Measurements from ENCODE around the gene HSPB9. TPM values are rescaled to one million over a fixed set of nuclear protein-coding genes. Genes with fewer than 3 reads are reported as not detected.

HSPB9 gene
- total RNA-seq, 1 experiment from 2014 or later, result 0.15 TPM

DNA sequence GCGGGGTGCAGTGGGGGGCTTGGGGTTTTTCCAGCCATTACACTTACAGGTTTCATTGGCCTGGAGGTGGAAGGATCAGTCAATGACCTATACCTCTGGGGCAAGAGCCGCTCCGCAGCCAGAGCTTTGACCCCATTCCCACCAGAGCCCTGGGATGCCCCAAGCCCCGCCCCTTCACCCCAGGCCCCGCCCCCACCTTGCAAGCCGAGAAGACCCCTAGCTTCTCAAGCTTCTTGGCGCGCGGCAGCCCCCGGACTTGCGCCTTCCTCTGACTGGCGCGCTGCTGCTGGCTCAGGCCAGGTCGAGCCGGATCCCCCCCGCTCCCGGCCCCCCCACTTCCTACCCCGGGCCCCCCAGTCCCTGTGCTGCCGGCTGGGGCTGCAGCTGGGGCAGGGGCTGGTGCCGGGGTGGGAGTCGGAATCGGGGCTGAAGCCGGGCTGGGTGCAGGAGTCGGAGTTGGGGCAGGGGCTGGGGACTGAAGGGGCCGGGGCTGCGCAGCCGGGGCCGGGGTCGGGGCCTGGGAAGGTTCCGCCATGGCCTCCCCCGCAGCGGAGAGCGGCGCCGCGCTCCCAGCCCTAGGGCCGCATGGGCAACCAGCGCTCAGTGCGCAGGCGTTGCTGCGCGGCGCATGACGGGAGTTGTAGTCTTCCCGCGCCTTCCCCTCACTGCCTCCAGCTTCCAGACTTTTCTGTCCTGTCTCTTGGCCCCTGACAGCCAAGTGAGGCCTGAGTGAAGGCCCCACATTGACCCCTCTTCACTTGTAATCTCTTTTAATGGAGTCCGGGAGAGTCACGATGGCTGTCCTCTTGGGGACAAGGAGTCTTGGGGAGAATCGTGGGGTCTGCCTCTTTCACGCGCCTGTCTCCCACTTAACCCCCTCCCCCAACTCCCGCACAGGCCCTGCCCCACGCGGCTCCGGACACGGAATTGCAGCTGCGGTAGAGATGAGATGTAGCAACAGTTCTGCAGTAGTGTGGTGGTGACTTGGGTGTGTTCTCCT is 1.5 kb upstream of the HSPB9 start, which contains the start of gene KAT2A:
Gene KAT2A, minus strand, starts transcription at position 598 of the 1,000 bp plus-strand sequence. Its CDS starts 63 bp downstream, at position 535.
- DNase-seq, result peak; percentile 93
- Histone ChIP-seq H4K8ac (replicated peaks; ENCODE audit: insufficient read length, low read depth, low read length) (no peak within 1 kb of the TSS), H3K14ac (ENCODE audit: insufficient read depth, low read length) (no peak within 1 kb of the TSS), H3K4ac (ENCODE audit: low read depth, low read length) (no peak within 1 kb of the TSS), H2BK15ac (ENCODE audit: low read depth, low read length) (no peak within 1 kb of the TSS), H2AK5ac (ENCODE audit: insufficient read length, low read length) (no peak within 1 kb of the TSS), H3K79me2 (ENCODE audit: insufficient read depth, low read length) (no peaks in the 10 kb centered on the region), H3K4me1 (ENCODE audit: insufficient read depth, low read length) (no peaks in the 10 kb centered on the region), H3K23ac (ENCODE audit: insufficient read length, low read depth, low read length) (no peak within 1 kb of the TSS), H3K9ac (ENCODE audit: extremely low read depth, insufficient read length, low read length) (no peak within 1 kb of the TSS), H3K27ac (ENCODE audit: insufficient read length, low read depth, low read length) (no peak within 1 kb of the TSS), H4K91ac (ENCODE audit: insufficient read length, low read depth, low read length) (no peak within 1 kb of the TSS), H3K23me2 (ENCODE audit: insufficient read length, low read depth, low read length, poor library complexity, severe bottlenecking) (no peaks in the 10 kb centered on the region), H2AFZ (ENCODE audit: low read length) (no peak within 1 kb of the TSS), H3K79me1 (ENCODE audit: insufficient read depth, low read depth, low read length, poor library complexity, severe bottlenecking) (no peaks in the 10 kb centered on the region), H4K5ac (ENCODE audit: insufficient read length, low read depth, low read length) (no peak within 1 kb of the TSS), H3K56ac (ENCODE audit: insufficient read length, low read depth, low read length) (no peak within 1 kb of the TSS), H3K18ac (ENCODE audit: insufficient read length, low read depth, low read length) (no peak within 1 kb of the TSS), H2BK12ac (ENCODE audit: insufficient read length, low read depth, low read length) (no peak within 1 kb of the TSS), H3K9me3 (ENCODE audit: control insufficient read depth, low read depth, low read length) (no peaks in the 10 kb centered on the region), H3T11ph (ENCODE audit: low read length) (no peak within 1 kb of the TSS), H4K20me1 (ENCODE audit: control insufficient read depth, insufficient read depth, insufficient read length) (no peaks in the 10 kb centered on the region), H2BK120ac (ENCODE audit: low read depth, low read length, poor library complexity, severe bottlenecking) (no peak within 1 kb of the TSS), H2BK5ac (ENCODE audit: insufficient read length, low read length) (no peak within 1 kb of the TSS), H3K4me2 (ENCODE audit: insufficient read depth, insufficient read length, low read length) (peak within 1 kb of the TSS; percentile 41), H3K27me3 (ENCODE audit: insufficient read depth, low read length) (no peaks in the 10 kb centered on the region), H2BK20ac (ENCODE audit: low read depth, low read length, poor library complexity, severe bottlenecking) (no peak within 1 kb of the TSS)
- no CpG with 5 or more reads among the region's 57 CpGs for WGBS (ENCODE audit: extremely low coverage, insufficient read length, low lambda C conversion rate)
- no peaks in the 10 kb centered on the region for H3K9me3 Mint-ChIP-seq
- H3K27me3 Mint-ChIP-seq (ENCODE audit: low read depth), result no peaks in the 10 kb centered on the region
- peak within 1 kb of the TSS; percentile 47 to 88 (median 48); a peak in 4 of 7 replicates for H3K27ac Mint-ChIP-seq
- peaks cover 22 to 32% of the 10 kb centered on the region in 2 experiments for H3K4me1 Mint-ChIP-seq
- TF ChIP-seq, protein P1, sequence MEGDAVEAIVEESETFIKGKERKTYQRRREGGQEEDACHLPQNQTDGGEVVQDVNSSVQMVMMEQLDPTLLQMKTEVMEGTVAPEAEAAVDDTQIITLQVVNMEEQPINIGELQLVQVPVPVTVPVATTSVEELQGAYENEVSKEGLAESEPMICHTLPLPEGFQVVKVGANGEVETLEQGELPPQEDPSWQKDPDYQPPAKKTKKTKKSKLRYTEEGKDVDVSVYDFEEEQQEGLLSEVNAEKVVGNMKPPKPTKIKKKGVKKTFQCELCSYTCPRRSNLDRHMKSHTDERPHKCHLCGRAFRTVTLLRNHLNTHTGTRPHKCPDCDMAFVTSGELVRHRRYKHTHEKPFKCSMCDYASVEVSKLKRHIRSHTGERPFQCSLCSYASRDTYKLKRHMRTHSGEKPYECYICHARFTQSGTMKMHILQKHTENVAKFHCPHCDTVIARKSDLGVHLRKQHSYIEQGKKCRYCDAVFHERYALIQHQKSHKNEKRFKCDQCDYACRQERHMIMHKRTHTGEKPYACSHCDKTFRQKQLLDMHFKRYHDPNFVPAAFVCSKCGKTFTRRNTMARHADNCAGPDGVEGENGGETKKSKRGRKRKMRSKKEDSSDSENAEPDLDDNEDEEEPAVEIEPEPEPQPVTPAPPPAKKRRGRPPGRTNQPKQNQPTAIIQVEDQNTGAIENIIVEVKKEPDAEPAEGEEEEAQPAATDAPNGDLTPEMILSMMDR (conservative IDR thresholded peaks at IDR 0.05), result no peak
- H3K36me3 Mint-ChIP-seq (ENCODE audit: insufficient read depth in 1 of 3, low read depth in 3 of 3), result peaks cover 9 to 49% (median 44%) of the 10 kb centered on the region in 3 experiments; a peak in 6 of 7 replicates
- peak within 1 kb of the TSS; percentile 60 to 80 for H3K4me3 Mint-ChIP-seq
